HEK293 (cell line): Measurements from ENCODE around the gene WDR4.
"Not testable (repeated sequence)": the region's sequence is repeated elsewhere in the genome, so short reads cannot be mapped to it uniquely, and the experiment has no call there.

ENCODE experiments used
- CTCF ChIA-PET: fragments of 350-600 bp; formaldehyde crosslinking; extraction: SDS; loops from one replicate; lab custom pipeline; 2021; ENCODE audit warnings: antibody characterized with exemption; lab: Yijun Ruan, JAX
- POLR2A ChIA-PET: fragments of 300-600 bp; formaldehyde crosslinking; extraction: SDS; loops from one replicate; lab custom pipeline; 2020; ENCODE audit warnings: antibody characterized with exemption, inconsistent platforms; lab: Yijun Ruan, JAX
- H3K27ac ChIP-seq: fragments of 200-500 bp; sonication (Bioruptor generic); 2 replicates; pipeline ENCODE4 v1.5.1; 2014; ENCODE audit warnings: low read depth, low read length, control low read depth, inconsistent platforms; ENCODE audit errors: extremely low read depth
- H3K36me3 ChIP-seq, 2 experiments: fragments of 200-500 bp in 1 of 2; sonication (Bioruptor generic) in 1 of 2; 1 replicate in 1 of 2; 2 replicates in 1 of 2; pipeline ENCODE4 v1.5.1; 2014 to 2017; ENCODE audit warnings: inconsistent platforms in 2 of 2, low read length in 2 of 2; ENCODE audit not compliant: control insufficient read depth in 2 of 2, insufficient read depth in 1 of 2
- H3K4me1 ChIP-seq: fragments of 200-500 bp; sonication (Bioruptor generic); 2 replicates; pipeline ENCODE4 v1.5.1; 2014; ENCODE audit warnings: mild to moderate bottlenecking, low read length, inconsistent platforms; ENCODE audit not compliant: control insufficient read depth, insufficient read depth
- H3K4me3 ChIP-seq: 2 replicates; pipeline ENCODE4 v1.5.1; 2011; ENCODE audit warnings: low read depth, mild to moderate bottlenecking, control low read depth, low read length, moderate library complexity
- H3K9me3 ChIP-seq: fragments of 200-500 bp; sonication (Bioruptor generic); 2 replicates; pipeline ENCODE4 v1.5.1; 2014; ENCODE audit warnings: low read depth, low read length, inconsistent platforms; ENCODE audit not compliant: control insufficient read depth, insufficient read depth
- HOXC10 ChIP-seq: sonication (generic); formaldehyde crosslinking; IDR thresholded peaks from 2 replicates; pipeline ENCODE4 v1.8.1; 2023; ENCODE audit warnings: mild to moderate bottlenecking, missing genetic modification reagents
- MEIS1 ChIP-seq: sonication (generic); formaldehyde crosslinking; IDR thresholded peaks from 2 replicates; pipeline ENCODE4 v1.8.1; 2022; ENCODE audit warnings: missing genetic modification reagents, mild to moderate bottlenecking, borderline replicate concordance
- OSR2 ChIP-seq: fragments of 450-650 bp; formaldehyde crosslinking; IDR thresholded peaks from 2 replicates; pipeline ENCODE4 v1.5.1; 2016; ENCODE audit warnings: missing biosample characterization, missing genetic modification characterization
- PRDM10 ChIP-seq: fragments of 450-650 bp; formaldehyde crosslinking; IDR thresholded peaks from 2 replicates; pipeline ENCODE4 v1.5.1; 2016; ENCODE audit warnings: missing biosample characterization, missing genetic modification characterization
- SP7 ChIP-seq: fragments of 450-650 bp; formaldehyde crosslinking; IDR thresholded peaks from 2 replicates; pipeline ENCODE4 v1.5.1; 2016; ENCODE audit warnings: missing biosample characterization, missing genetic modification characterization
- ZBTB17 ChIP-seq: fragments of 450-650 bp; formaldehyde crosslinking; IDR thresholded peaks from 2 replicates; pipeline ENCODE4 v1.5.1; 2016; ENCODE audit warnings: missing biosample characterization, missing genetic modification characterization
- ZBTB49 ChIP-seq: fragments of 450-650 bp; formaldehyde crosslinking; IDR thresholded peaks from 2 replicates; pipeline ENCODE4 v1.5.1; 2016; ENCODE audit warnings: missing biosample characterization, missing genetic modification characterization, low read depth
- ZNF394 ChIP-seq: fragments of 450-650 bp; formaldehyde crosslinking; IDR thresholded peaks from 2 replicates; pipeline ENCODE4 v1.5.1; 2016; ENCODE audit warnings: missing biosample characterization, missing genetic modification characterization, mild to moderate bottlenecking, moderate library complexity, borderline replicate concordance
- ZNF398 ChIP-seq: fragments of 450-650 bp; formaldehyde crosslinking; IDR thresholded peaks from 2 replicates; pipeline ENCODE4 v1.5.1; 2017; ENCODE audit warnings: missing biosample characterization, missing genetic modification characterization
- ZNF777 ChIP-seq: fragments of 450-650 bp; formaldehyde crosslinking; IDR thresholded peaks from 2 replicates; pipeline ENCODE4 v1.5.1; 2017; ENCODE audit warnings: missing biosample characterization, missing genetic modification characterization, borderline replicate concordance
- TF ChIP-seq, protein P1 (sequence below): fragments of 450-650 bp; formaldehyde crosslinking; conservative IDR thresholded peaks from 2 replicates; pipeline ENCODE4 v1.5.1; 2016; ENCODE audit warnings: low read depth, missing biosample characterization, missing genetic modification characterization
- TF ChIP-seq, protein P2 (sequence below): fragments of 450-650 bp; IDR thresholded peaks from 2 replicates; pipeline ENCODE4 v1.5.1; 2018; ENCODE audit warnings: missing biosample characterization, mild to moderate bottlenecking, missing genetic modification characterization
- TF ChIP-seq, protein P3 (sequence below): fragments of 450-650 bp; formaldehyde crosslinking; IDR thresholded peaks from 2 replicates; pipeline ENCODE4 v1.5.1; 2016; ENCODE audit warnings: missing biosample characterization, missing genetic modification characterization

The WDR4 gene

DNA sequence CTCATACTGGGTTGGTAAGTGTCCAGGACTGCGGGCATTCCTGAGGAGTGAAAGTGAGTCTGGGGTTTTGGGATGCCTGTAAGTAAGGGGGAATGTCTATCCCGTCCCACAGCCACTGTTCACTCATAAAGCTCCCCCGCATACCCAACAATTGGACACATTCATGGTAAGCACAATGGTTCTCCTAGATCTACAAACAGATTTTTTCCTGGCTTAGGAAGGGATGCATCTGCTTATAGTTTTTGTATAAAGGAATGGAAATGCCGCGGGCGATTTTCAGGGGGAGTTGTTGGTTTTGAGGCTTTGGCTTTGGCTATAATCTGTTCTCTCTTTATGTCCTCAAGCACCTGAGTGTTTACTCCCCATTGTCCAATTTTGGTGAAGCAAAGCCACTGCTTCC is 39.0 kb upstream of the WDR4 start (continued):
- no peak for TF ChIP-seq ZNF398 (tag by site-specific recombination)
- no peak for TF ChIP-seq HOXC10 (CRISPR knock-in tag)
- TF ChIP-seq MEIS1 (CRISPR knock-in tag) = no peak
- TF ChIP-seq ZNF777 (tag by site-specific recombination) = no peak
- TF ChIP-seq SP7 = no peak

- H3K36me3 ChIP-seq = peaks cover 33 to 35% of the 10 kb centered on the region in 2 experiments
- peak; percentile 80 for TF ChIP-seq ZBTB49 (tag by site-specific recombination)
- TF ChIP-seq, protein P1, sequence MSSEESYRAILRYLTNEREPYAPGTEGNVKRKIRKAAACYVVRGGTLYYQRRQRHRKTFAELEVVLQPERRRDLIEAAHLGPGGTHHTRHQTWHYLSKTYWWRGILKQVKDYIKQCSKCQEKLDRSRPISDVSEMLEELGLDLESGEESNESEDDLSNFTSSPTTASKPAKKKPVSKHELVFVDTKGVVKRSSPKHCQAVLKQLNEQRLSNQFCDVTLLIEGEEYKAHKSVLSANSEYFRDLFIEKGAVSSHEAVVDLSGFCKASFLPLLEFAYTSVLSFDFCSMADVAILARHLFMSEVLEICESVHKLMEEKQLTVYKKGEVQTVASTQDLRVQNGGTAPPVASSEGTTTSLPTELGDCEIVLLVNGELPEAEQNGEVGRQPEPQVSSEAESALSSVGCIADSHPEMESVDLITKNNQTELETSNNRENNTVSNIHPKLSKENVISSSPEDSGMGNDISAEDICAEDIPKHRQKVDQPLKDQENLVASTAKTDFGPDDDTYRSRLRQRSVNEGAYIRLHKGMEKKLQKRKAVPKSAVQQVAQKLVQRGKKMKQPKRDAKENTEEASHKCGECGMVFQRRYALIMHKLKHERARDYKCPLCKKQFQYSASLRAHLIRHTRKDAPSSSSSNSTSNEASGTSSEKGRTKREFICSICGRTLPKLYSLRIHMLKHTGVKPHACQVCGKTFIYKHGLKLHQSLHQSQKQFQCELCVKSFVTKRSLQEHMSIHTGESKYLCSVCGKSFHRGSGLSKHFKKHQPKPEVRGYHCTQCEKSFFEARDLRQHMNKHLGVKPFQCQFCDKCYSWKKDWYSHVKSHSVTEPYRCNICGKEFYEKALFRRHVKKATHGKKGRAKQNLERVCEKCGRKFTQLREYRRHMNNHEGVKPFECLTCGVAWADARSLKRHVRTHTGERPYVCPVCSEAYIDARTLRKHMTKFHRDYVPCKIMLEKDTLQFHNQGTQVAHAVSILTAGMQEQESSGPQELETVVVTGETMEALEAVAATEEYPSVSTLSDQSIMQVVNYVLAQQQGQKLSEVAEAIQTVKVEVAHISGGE (tag by site-specific recombination) = no peak
- no peak overlapping the region for H3K27ac ChIP-seq
- H3K4me3 ChIP-seq = no peak overlapping the region
- POLR2A ChIA-PET = no interaction called here
- H3K4me1 ChIP-seq = no peaks in the 10 kb centered on the region
- no peaks in the 10 kb centered on the region for H3K9me3 ChIP-seq
- CTCF ChIA-PET = no interaction called here
Observed at GRCh38 chr21:42913476-42913875, 34.1 kb upstream of the WDR4 start.

DNA sequence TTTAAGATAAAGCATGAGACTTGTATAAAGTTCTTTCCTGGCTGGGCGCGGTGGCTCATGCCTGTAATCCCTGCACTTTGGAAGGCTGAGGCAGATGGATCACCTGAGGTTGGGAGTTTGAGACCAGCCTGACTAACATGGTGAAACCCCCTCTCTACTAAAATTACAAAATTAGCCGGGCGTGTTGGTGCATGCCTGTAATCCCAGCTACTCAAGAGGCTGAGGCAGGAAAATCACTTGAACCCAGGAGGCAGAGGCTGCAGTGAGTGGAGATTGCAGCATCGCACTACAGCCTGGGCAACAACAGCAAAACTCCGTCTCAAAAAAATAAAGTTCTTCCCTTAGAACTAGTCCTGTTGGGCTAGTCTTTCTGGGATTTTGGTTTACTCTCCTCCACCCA is 32.6 kb upstream of the WDR4 start:
- TF ChIP-seq ZBTB17 (tag by site-specific recombination) (peak; percentile 68), ZNF394 (tag by site-specific recombination) (peak; percentile 68; the same call in 1 of the 2 replicates), OSR2 (peak; percentile 76), PRDM10 (peak; percentile 41; the same call in 1 of the 2 replicates)
- TF ChIP-seq, protein P2, sequence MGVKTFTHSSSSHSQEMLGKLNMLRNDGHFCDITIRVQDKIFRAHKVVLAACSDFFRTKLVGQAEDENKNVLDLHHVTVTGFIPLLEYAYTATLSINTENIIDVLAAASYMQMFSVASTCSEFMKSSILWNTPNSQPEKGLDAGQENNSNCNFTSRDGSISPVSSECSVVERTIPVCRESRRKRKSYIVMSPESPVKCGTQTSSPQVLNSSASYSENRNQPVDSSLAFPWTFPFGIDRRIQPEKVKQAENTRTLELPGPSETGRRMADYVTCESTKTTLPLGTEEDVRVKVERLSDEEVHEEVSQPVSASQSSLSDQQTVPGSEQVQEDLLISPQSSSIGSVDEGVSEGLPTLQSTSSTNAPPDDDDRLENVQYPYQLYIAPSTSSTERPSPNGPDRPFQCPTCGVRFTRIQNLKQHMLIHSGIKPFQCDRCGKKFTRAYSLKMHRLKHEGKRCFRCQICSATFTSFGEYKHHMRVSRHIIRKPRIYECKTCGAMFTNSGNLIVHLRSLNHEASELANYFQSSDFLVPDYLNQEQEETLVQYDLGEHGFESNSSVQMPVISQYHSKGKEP (tag by site-specific recombination) = peak; percentile 61; the same call in 1 of the 2 replicates
- TF ChIP-seq, protein P3, sequence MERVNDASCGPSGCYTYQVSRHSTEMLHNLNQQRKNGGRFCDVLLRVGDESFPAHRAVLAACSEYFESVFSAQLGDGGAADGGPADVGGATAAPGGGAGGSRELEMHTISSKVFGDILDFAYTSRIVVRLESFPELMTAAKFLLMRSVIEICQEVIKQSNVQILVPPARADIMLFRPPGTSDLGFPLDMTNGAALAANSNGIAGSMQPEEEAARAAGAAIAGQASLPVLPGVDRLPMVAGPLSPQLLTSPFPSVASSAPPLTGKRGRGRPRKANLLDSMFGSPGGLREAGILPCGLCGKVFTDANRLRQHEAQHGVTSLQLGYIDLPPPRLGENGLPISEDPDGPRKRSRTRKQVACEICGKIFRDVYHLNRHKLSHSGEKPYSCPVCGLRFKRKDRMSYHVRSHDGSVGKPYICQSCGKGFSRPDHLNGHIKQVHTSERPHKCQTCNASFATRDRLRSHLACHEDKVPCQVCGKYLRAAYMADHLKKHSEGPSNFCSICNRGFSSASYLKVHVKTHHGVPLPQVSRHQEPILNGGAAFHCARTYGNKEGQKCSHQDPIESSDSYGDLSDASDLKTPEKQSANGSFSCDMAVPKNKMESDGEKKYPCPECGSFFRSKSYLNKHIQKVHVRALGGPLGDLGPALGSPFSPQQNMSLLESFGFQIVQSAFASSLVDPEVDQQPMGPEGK (tag by site-specific recombination) = peak; percentile 46; the same call in 1 of the 2 replicates

DNA sequence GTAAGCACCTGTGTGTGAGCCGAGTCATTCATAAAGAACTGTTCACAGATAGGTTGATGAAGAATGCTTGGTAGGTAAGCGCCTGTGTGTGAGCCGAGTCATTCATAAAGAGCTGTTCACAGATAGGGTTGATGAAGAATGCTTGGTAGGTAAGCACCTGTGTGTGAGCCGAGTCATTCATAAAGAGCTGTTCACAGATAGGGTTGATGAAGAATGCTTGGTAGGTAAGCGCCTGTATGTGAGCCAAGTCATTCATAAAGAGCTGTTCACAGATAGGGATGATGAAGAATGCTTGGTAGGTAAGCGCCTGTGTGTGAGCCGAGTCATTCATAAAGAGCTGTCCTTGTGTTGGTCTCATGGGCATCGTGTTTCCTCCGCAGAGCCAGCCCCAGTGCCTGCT is 29.1 kb upstream of the WDR4 start:
- H3K4me1 ChIP-seq, H3K9me3 ChIP-seq, CTCF ChIA-PET, H3K4me3 ChIP-seq, POLR2A ChIA-PET, H3K27ac ChIP-seq: not testable (repeated sequence)
- H3K36me3 ChIP-seq = peaks cover 65 to 83% of the 10 kb centered on the region in 2 experiments

More for the DNA sequence above, 32.6 kb upstream of the WDR4 start:
- H3K4me3 ChIP-seq, H3K4me1 ChIP-seq, H3K9me3 ChIP-seq, CTCF ChIA-PET, H3K27ac ChIP-seq, POLR2A ChIA-PET: not testable (repeated sequence)
- peaks cover 45 to 51% of the 10 kb centered on the region in 2 experiments for H3K36me3 ChIP-seq
